GM19438 (cell line): Measurements from ENCODE around the gene PRIMA1.

Source experiments
- ATAC-seq: cut with Tn5 transposase; IDR thresholded peaks from one replicate; pipeline ENCODE4 v1.9.1; 2021; ENCODE audit warnings: low read depth; ENCODE audit not compliant: unreplicated experiment

Gene PRIMA1

GRCh38 chr14:93688239-93688666 lies 100.0 kb downstream of the PRIMA1 start:
- ATAC-seq, result no peak

DNA sequence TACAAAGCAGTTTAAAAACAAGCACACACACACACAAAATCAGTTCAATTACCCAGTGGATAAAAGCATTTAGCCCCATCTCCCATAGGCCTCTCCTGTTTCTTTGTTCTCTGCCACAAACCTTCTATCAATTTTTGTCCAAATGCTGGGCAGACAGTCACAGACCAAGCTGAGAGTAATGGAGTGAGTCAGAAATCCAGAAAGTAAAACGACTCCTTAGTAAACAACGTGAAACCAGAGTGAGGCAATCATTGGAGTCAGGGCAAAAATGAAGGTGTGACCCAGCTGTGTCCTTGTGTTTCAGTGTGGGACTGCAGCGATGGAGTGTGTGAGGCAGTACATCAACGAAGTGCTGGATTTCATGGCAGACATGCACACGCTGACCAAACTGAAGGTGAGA lies 102.0 kb downstream of the PRIMA1 start:
- no peak for ATAC-seq

DNA sequence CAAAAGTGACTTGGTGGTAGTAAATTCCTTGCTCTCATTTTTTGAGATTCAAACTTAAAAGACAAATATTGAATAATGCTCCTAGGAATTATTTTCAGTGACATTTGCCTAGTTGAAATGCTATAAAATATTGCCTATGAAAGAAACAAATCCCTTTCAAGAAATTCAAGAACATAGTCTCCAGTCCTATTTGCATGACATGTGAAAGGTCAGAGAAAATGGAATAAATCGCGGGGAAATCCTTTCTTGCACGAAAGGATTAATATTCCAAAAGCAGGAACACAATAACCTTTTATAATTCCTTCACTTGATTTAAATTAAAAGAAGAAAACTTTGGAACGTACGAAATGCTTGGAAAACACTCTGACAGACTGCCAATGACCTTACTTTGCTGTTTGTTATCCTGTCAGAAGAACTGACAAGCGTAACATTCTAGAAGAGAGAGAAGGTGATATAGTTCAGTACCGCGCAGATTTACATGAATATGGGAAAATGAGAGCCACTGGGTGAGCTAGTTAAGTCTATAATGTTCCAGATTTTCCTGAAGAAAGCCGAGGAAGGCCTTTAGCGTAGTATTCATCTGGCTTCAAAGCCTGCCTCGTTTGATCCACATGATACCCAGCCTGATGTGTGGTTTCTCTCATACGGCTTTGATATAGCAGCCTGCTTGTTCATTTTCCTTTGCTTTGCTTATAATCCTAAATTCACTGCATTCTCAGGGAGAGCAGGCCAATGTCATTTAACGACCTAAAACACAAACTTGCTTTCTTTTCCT lies 103.0 kb downstream of the PRIMA1 start:
- ATAC-seq, result no peak

- ATAC-seq, result no peak
These were observed 105.1 kb downstream of the PRIMA1 start for GRCh38 chr14:93683226-93683625.

GRCh38 chr14:93682459-93682858 lies 105.8 kb downstream of the PRIMA1 start:
- ATAC-seq, result no peak

DNA sequence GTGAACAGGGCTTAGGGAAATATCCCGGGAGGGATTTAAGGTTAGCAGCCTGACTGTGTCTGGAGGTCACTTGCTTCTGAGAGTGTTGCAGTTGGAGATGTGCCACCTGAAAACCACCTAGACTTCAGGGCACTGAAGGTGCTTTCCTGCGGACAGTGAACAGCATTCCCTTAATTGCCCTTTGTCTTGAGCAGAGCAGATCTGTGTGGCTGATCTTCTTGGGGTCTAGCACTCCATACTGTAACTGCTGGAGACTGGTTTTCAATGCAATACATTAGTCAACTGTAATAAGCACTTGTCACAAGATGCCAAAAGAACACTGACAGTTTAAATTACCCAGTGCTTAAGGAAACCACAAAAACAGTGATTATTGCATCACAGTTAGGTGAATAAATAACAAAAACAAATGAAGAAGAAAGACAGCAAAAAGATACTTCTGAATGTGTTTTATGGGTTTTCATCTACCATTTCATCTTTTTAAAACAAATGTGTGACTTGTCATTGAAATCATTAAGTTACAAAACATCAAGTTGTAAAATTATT lies 111.8 kb downstream of the PRIMA1 start:
- no peak for ATAC-seq

DNA sequence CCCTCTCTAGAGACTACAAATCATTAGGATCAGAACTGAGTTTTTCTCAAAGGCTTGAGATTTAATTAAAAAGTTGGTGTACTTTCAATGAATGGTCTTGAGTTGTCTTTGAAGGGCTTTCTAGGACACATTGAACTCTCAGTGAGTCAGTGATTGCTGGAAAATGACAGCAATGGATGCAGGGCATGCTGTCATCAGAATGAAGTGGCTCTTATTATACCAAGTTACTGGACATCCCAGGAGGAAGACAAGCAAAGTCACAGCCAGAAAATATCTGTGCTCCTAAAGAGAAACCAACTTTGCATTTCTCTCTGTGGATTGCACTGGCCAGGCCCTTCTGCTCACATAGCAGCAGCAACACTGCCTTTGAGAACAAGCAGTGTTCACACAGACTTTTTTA lies 112.6 kb downstream of the PRIMA1 start:
- no peak for ATAC-seq

- ATAC-seq, result no peak
These were observed 113.9 kb downstream of the PRIMA1 start for GRCh38 chr14:93674343-93674742.

- no peak for ATAC-seq
These were observed 118.7 kb downstream of the PRIMA1 start for GRCh38 chr14:93669632-93670031.
